Urothelium cell line (cell line): ENCODE measurements around the gene SLC24A5.
A peak's percentile ranks its signal among the peaks of the same experiment; 100 is the strongest.

Experiments used
- DNase-seq: peaks from one replicate; pipeline ENCODE4 v3.0.0; 2011; ENCODE audit warnings: low spot score, mixed read lengths
- FAIRE-seq: peaks from 2 replicates; lab custom pipeline; 2011; peaks lifted over from hg19 to GRCh38; lab: Jason Lieb, UNC

Gene SLC24A5

DNA sequence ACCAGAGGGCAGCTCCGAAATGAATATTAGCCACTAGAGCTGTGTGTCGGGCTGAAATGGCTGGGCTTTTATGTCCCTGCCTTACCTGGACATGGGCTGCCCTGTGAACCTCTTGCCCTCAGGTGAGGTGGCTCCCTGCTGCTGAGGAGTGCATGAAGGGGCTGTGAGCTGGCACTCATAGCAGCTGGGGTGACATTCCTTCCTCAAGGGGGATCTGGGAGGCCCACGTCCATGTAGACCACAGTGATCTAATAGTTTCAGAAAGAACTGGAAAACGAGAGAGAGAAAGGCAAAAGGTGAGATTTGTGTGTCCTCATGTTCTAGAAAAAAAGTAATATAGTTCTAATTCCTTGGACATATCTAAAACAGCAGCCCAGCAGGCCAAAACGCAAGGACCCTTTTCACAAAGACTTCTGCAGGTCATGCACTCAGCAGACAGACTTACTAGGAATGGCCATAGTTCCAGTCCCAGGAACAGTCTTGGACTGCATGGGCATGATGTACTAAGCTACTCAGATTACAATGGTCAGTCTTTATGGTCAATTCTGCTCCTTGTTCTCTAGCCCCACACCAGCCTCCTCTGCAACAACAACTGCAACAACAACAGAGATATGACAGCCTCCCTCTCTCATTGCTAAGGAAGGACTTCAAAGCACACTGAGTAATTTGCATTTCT is 10.8 kb upstream of the SLC24A5 start:
- no peak for FAIRE-seq

DNA sequence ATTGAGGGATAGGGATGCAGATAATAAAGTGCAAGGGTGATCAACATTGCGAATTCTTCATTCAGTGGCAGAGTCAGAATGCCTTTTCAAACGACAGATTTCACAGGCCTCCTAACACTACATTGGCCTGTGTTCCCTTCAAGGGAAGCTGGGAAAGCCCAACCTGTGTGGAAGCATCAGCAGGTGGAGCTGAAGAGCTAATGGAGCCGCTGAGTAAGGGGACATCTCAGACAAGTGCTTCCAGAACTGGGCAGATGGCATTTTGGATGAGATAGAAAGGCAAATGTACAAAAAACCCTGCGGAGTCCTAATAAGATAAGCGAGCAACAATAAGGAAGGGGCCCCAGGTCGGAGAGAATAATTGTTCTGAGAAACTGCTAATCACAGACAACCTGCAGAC is 8.5 kb upstream of the SLC24A5 start:
- FAIRE-seq (no peak), DNase-seq (no peak)

More for the DNA sequence above, 10.8 kb upstream of the SLC24A5 start:
- DNase-seq = no peak

DNA sequence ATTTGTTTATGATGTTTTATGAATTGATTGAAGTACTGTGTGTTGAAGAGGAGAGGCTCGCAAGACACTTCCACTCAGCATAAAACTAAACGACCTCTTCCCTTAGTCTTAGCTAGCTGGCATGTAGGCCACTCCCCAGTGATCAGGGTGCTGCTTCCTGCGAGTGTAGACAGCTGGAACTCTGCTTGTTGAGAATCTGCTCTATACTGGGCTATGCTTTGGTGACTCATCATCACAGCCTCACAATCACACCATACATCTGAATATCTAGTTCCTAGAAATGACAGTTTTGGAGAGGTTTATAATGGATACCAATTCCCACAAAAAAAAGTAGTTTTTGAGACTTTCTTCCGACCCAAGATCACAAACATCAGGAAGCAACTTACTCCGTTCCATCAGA is 1.5 kb upstream of the SLC24A5 start:
- FAIRE-seq = no peak

DNA sequence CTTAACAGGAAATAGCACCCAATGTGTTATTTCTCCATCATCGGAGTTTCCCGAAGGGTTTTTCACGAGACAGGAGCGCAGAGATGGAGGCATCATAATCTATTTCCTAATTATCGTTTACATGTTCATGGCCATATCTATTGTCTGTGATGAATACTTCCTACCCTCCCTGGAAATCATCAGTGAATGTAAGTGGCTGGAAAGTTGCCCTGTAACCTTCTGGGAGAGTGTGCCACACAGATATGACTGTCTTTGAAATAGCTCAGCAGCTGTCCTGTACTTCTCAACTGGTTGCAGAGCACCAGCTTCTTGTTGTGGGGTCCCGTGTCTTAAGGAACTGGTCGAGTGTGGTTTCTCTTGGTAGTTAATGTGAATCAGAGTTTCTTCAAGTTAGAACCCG is 1.1 kb downstream of the SLC24A5 start:
- DNase-seq = no peak
- no peak for FAIRE-seq

More for the DNA sequence above, 1.5 kb upstream of the SLC24A5 start:
- no peak for DNase-seq

DNA sequence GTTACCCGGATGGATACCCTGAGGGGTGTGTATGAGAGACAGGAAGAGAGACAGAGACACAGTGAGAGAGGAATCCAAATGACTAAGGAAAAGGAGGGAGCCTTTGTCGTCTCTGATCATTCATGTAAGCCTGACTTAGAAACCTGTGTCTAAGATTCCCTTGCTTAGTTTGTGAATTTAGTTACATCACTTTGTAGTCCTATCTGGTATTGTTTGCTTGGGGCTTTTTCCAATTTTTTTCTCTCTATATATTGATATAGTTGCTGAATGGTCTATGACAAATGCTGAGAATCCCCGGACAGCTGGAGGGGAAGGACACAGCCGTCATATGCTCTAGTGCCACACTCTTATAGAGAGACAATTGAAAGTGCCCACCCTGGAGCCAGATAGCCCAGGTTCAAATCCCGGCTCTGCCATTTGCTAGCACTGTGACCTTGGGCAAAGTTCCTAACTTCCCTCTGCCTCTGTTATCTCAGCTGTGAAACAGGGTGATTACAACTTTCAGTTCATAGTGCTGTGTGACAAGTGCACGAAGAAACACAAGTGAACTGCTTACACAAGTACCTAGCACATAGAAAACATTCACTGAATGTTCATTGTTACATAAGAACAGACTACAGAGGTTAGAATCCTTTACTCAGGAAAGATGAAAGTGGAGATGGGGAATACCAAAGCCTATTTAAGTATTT is 6.0 kb downstream of the SLC24A5 start:
- DNase-seq (no peak), FAIRE-seq (no peak)

DNA sequence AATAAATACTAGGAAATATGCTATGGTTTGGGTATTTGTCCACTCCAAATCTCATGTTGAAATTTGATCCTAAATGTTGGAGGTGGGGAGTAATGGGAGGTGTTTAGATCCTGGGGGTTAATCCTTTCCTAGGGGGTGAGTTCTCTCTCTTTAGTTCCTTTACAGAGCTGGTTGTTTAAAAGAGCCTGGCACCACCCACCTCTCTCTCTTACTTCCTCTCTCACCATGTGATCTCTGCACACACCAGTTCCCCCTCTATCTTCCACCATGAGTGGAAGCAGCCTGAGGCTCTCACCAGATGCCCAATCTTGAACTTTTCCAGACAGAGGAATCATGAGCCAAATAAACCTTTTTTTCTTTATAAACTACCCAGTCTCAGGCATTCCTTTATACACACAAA is 10.5 kb downstream of the SLC24A5 start:
- no peak for FAIRE-seq

DNA sequence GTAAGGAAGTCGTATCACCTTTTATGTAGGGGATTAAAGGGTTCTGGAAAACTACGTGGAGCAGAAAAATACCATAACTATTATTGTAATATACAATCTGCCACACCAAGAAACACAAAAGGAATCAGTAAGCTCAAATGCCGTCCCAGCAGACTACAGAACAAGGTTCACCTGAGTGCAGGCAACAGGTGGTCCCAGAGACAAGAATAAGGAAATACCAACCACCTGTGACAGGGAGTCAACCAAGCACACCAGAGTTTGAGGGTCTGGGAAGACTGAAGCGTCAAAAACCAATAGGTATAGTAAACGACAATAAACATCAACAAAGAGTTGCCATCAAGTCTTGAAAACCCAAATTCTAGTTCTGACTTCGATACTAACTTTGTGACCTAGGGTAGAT is 12.1 kb downstream of the SLC24A5 start:
- no peak for DNase-seq
- FAIRE-seq = no peak

More for the DNA sequence above, 10.5 kb downstream of the SLC24A5 start:
- no peak for DNase-seq

DNA sequence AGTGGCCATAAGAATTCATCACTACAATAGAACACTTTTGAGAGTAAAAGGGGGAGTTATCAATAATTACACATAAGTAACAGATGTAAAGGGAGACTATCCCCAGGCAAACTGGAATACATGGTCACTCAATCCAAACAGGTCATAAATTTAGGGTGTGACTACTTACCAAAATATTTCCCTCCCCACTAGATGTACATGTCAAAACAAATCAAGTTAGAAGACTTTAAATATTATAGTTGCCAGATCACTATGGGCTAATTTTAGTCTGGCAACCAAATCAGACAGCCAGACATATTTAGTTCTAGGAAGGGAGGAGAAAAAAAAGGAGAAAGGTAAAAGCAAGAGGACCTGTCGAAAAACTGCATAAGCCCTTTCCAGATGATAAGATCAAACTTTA is 23.1 kb downstream of the SLC24A5 start:
- no peak for DNase-seq
- FAIRE-seq = no peak

DNA sequence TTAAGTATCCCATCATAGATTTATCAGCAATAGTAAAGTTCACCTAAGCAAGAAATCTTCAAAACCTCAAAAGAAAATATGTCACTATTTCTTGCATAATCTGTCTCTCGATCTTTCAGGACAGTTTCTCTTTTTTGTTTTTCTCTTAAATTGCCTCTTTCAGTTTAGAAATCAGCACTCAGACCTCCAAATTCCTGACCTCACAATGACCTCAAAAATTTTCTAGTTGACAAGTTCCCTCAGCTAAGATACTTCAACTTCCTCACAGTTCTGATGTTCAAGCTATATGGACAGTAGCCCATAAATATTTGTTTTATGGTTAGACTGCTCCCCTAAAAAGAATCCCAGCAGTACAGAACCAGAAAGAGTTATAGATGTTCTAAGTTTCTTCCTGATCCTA is 24.1 kb downstream of the SLC24A5 start:
- FAIRE-seq = no peak
- no peak for DNase-seq

DNA sequence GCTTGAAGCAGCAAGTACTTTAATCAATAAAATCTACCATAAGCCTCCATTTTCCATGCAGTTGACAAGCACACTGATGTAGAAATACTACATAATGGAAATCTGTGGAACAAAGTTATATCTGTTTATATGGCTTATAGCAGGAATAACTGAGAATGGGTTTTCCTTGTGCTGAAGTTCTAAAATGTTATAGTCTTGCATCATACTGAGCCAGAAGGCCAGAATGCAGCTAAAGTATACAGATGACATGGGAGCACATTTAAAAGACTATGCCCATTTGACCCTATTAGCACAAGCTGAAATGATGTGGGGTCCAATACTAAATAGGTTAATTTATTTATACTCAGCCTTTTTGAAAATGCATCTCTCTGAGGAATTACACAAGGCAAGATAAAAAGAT is 25.1 kb downstream of the SLC24A5 start:
- DNase-seq = no peak
- FAIRE-seq = no peak

DNA sequence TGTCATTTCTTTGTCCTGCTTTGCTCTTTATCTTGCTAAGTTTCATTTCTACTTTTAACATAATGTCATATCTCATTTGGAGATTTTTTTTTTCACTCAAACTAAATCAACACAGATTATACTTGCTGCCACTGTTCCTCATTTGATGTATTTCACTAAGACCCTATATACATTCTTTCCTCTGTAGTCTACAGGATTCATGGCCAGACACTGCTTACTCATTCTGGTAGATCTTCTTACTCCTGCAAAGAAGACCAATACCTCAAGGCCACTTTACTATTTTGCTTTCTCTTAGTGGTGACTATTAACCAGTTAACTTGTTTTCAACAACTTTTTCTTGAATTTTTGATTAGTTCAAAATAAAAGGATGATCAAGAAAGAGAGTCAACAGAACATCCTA is 26.6 kb downstream of the SLC24A5 start:
- DNase-seq = no peak
- no peak for FAIRE-seq

DNA sequence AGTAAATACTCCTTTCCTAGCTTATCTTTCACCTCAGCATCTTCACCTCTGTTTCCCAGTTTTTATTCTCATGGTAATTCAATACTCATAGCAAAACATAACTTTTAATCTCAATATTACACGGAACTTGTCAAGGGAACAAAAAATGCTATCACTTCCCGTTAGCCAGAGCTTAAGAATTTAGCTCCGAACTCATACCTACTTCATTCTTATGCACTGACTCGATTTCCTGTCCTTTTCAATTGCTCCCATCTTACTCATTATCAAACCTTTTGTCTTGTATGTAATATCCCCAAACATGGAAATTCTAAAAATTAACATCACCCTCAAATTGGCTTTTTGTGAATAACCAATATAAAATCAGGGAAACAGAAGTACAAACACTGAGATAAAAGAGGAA is 29.1 kb downstream of the SLC24A5 start:
- DNase-seq (peak; percentile 2), FAIRE-seq (no peak)

DNA sequence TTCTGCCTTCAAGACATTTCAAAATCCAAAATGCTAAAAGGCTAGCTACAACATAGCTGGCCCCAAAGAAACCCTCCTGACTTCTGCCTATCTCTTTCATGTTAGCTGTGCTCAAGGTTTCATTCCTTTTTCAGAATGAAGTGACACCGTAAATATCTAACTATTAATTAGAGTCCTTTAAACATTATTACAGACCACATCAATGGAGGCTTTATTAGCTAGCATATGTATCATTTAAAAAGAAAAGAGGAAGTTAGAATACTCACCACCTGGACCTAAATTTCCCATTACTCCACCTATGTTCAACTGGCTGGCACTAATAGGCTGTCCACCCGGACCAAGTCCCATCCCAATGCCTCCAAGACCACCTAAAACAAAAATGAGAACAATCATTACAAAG is 32.7 kb downstream of the SLC24A5 start:
- no peak for FAIRE-seq
- DNase-seq = no peak

DNA sequence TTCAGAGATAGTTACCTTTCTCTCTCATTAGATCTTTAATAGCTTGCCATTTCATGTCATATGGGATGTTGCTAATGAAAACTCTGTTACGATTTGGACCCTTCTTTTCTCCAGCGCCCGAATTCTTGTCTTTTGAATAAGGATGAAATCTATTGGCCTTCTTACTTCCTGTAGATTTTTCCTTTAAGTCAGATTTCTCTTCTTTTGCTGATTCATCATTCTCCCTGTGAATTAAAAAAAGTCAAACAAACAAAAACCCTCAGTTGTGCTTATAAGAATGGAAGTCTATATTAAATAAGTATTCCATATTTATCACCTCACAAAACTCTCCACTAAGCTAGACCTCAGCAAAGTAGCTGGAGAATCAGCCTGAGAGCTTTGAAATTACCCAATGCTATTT is 47.8 kb downstream of the SLC24A5 start:
- FAIRE-seq = no peak
- DNase-seq = no peak

DNA sequence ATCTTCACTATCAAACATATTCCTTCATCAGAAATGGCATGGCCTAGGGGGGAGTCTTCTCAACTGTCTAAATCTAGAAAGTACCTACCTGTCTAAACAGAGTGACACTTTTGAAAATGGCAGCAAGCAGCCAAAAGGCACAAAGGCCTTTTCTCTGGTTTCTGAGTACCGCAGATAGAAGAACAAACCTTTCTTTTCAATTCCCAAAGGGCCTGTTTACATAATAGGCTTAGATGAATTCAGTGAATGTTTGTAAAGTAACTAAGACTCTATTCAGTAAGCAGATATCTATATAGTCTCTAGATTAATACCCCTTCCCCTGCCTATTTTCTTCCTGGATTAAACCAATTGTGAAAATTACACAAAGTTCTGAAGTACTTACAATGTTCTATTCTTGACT is 50.2 kb downstream of the SLC24A5 start:
- FAIRE-seq = no peak
- DNase-seq = no peak

DNA sequence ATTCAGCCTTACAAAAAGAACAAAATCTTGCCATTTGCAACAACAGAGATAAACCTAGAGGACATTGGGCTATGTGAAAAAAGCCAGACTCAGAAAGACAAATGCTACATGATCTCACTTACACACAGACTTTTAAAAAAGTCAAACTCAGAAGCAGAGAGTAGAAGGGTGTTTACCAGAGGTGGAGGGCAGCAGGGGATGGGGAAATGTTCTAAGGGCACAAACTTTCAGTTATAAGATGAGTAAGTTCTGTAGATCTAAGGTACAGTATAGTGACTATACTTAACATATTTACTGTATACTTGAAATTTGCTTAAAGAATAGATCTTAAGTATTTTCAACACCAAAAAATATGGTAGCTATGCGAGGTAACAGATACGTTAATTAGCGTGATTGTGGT is 54.3 kb downstream of the SLC24A5 start:
- no peak for FAIRE-seq

DNA sequence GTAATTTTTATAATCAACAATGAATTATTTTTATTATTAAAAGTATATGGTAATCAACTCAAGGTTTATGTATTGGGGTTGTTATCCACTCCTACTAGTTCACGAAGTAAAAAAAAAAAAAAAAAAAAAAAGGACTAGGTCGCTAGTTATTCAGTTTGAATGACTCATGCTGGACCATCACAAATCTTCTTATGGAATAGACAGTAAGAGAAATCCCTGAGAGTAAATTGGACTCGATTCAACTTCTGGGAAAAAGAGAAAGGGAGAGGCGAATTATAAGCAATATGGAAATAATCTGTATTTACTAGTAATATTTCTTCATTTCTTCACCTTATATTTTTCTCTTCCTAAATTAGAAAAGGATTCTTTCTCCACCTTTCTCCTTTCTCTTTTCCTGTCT is 55.3 kb downstream of the SLC24A5 start:
- FAIRE-seq = no peak
- DNase-seq = no peak

More for the DNA sequence above, 54.3 kb downstream of the SLC24A5 start:
- DNase-seq = no peak

DNA sequence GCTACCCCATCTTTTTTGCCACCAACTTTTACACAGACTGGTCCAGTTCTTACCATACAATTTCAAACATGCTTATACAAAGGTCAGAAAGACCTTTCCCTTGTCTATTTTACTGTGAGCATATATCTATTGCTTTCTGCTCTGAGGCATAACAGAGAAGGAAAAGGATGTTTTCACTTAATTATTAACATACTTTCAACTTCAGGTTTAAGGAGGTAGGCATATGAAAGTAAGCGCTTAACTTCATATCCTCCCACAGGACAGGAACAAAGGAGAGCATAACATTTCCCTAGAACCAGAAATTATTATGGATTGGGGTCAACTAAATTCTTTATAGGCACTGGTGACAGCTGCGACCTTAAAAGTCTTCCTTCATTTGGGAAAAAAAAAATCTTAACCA is 56.2 kb downstream of the SLC24A5 start:
- DNase-seq = no peak
- no peak for FAIRE-seq

DNA sequence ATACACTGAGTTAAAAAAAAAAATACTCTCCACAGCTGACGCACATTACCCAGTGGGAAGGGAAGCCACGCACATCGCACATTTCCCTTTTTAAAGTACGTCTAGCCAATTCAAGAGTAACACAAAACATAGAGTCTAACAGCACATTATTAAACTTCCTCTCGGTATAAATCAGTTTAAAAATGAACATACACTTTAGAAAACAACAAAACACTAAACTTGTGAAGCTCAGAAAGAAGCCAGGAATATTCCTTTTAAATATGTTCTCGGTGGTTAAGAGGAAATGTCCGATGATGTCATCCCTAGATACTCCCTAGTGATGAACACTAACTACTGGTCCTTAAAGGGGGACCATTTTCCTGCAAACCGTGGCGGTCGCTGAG is 56.6 kb downstream of the SLC24A5 start:
- FAIRE-seq = no peak

DNA sequence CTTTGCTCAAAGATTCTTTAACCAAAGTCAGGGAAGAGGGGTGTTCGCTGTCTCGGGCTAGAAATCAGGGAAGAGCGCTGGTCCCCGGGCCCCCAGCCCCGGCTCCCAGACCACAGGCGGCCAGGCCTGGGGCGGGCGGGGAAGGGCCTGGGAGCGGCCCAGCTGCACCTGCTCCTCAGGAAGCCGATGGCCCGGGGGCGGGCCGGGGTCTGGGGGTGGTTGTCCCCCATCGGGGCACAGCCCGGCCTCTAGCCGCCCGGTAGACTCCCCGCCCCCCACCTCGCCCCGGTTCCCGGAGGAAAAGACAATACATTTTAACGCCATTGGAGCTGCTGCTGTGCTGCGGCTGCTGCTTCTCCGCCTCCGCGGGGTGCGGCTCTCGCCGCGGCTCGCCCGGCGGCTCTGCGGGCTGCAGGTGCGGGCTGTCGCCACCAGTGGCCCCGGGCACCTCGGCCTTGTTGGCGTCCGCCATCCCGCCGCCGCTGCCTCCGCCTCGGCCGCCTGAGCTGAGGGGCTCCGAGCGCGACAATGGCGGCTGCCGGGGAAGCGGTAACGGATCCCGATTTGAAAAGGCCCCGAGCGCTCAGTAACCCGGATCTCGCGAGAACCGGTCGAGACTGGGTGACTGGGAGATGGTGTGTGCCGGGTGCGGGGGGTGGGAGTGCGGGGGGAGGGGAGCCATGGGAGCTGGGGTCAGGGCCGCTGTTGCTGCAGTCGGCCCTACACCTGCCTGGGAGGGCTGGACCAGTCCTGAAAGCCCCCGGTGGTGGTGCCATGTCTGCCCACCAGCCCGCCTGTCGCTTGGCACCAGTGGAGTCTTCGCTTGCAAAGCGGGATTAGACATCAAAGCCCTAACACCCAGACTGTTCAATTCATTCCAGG is 57.2 kb downstream of the SLC24A5 start, which contains the start of gene MYEF2:
MYEF2 (minus strand) TSS at position 530 of the 882 bp plus-strand sequence; CDS start at position 472, 58 bp downstream.
- FAIRE-seq (no peak), DNase-seq (peak; percentile 77)

More for the DNA sequence above, 56.6 kb downstream of the SLC24A5 start:
- DNase-seq = no peak

DNA sequence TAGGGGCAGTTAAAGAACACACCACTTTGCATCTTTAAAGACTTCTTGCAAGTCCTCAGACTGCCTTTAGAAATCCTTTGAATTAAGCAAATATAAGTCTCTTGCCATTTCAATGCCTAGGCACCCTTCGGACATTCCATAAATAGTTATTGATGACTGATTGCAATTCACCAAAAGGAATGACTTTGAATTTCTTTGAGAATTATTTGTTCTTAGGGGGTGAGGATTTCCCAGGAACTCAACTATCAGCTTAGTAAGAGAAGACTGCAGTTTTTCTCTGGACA is 57.8 kb downstream of the SLC24A5 start:
- DNase-seq (no peak), FAIRE-seq (no peak)

DNA sequence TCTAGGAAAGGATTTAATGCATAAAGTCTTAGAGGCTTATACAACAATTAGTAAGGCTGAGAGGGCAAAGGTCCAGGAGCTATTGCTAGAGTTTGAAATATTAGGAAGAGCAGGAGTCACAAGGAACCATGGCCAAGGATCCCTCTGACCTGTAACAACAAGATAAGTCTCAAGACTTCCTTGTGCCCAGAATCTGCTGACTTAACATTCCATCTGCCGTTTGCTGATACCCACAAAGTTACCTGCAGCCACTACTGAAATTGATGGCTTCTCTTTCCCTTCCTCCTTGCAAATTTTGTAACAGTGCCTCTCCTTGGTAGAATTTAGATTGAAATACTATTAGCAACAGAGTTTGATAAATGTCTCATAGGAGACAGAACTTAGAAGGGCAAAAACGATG is 62.0 kb downstream of the SLC24A5 start:
- DNase-seq = no peak
- no peak for FAIRE-seq
